ENCODE results near the gene TMEM52.

DNA sequence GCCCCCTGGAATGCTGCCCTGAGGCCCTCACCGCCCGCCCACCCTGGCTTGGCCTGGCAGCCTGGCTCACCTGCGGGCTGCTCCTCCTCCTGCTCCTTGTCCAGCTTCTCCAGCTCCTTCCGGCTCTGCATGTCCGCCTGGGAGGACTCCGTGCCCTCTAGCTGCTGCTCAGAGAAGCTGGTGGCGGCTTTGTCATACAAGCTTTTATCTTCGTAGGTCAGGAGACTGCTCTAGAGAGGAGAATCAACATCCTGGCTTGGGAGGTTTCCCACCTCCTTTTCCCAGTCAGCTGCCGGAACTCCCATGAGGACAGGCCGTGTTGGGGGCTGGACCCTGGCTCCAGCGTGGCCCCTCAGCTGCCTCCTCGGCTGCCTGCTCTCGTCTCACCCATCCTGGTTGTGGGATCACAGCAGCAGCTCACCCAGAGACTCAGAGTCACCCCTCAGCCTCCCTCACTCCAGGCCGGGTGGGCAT lies 36.6 kb upstream of the TMEM52 start:
- TF ChIP-seq GATA2 (IDR thresholded peaks at IDR 0.05; ENCODE audit: low read depth, low read length) (no peak), GATA3 (IDR thresholded peaks at IDR 0.05; ENCODE audit: low read depth, low read length) (no peak)

Data from SH-SY5Y (cell line).